HepG2 (cell line): Measurements from ENCODE around the gene PRKCZ. TPM values are rescaled to one million over a fixed set of nuclear protein-coding genes. Genes with fewer than 3 reads are reported as not detected.

Source experiments
- AGO1 ChIP-seq: fragments of 200-400 bp; formaldehyde crosslinking; IDR thresholded peaks from 2 replicates; pipeline ENCODE4 v1.6.1; 2017; ENCODE audit warnings: mild to moderate bottlenecking, low read depth, low read length, moderate library complexity; ENCODE audit not compliant: poor library complexity, severe bottlenecking
- CENPBD1 ChIP-seq: sonication (generic); formaldehyde crosslinking; IDR thresholded peaks from 2 replicates; pipeline ENCODE4 v1.8.0; 2022; ENCODE audit warnings: missing genetic modification reagents, low read depth, mild to moderate bottlenecking, borderline replicate concordance
- CTCF ChIP-seq: sonication (generic); formaldehyde crosslinking; IDR thresholded peaks from 2 replicates; pipeline ENCODE4 v1.5.0; 2020; ENCODE audit warnings: mild to moderate bottlenecking, missing genetic modification reagents, moderate library complexity
- E2F1 ChIP-seq: sonication (generic); formaldehyde crosslinking; IDR thresholded peaks from 2 replicates; pipeline ENCODE4 v1.5.0; 2020; ENCODE audit warnings: missing genetic modification reagents
- KAT2B ChIP-seq: fragments of 150-350 bp; IDR thresholded peaks from 2 replicates; pipeline ENCODE4 v1.6.1; 2014; ENCODE audit warnings: low read depth, low read length, borderline replicate concordance
- KLF15 ChIP-seq: sonication (generic); formaldehyde crosslinking; IDR thresholded peaks from 2 replicates; pipeline ENCODE4 v1.8.1; 2023; ENCODE audit warnings: borderline replicate concordance, mild to moderate bottlenecking, inconsistent platforms, missing genetic modification reagents, mixed read lengths
- MIER3 ChIP-seq: IDR thresholded peaks from 2 replicates; pipeline ENCODE4 v1.6.1; 2016; ENCODE audit warnings: missing compliant biosample characterization, borderline replicate concordance
- PAWR ChIP-seq: sonication (generic); formaldehyde crosslinking; IDR thresholded peaks from 2 replicates; pipeline ENCODE4 v1.4.0; 2020; ENCODE audit warnings: missing genetic modification reagents, mild to moderate bottlenecking, borderline replicate concordance
- PHF21A ChIP-seq: sonication (generic); formaldehyde crosslinking; IDR thresholded peaks from 2 replicates; pipeline ENCODE4 v1.5.0; 2020; ENCODE audit warnings: mild to moderate bottlenecking, missing genetic modification reagents
- RBFOX2 ChIP-seq: fragments of 200-400 bp; formaldehyde crosslinking; IDR thresholded peaks from 2 replicates; pipeline ENCODE4 v1.6.1; 2017; ENCODE audit warnings: low read depth, mild to moderate bottlenecking, low read length
- SAP130 ChIP-seq: IDR thresholded peaks from 2 replicates; pipeline ENCODE4 v1.6.1; 2016; ENCODE audit warnings: low read depth
- ZSCAN20 ChIP-seq: sonication (generic); formaldehyde crosslinking; IDR thresholded peaks from 2 replicates; pipeline ENCODE4 v1.4.0; 2020; ENCODE audit warnings: missing genetic modification reagents, mild to moderate bottlenecking, borderline replicate concordance
- polyA plus RNA-seq, 8 experiments: library from polyadenylated mRNA; depleted of rRNA in 3 of 8; stranded (reverse) in 7 of 8; unstranded in 1 of 8; fragments of >200 nt; fragmentation: Illumina TruSeq in 4 of 8; extraction: Trizol in 4 of 8; gene quantifications; 2 replicates each; pipeline versions ENCODE4 v1.2.1 to v1.2.3, GENCODE V29; 2011 to 2016; ENCODE audit warnings: low read depth in 4 of 8, missing spikeins in 1 of 8, mixed read lengths in 1 of 8; ENCODE audit not compliant: insufficient read depth in 1 of 8
- total RNA-seq, 5 experiments: library from RNA; depleted of rRNA; stranded (reverse); fragments of >200 nt; fragmentation: Illumina TruSeq; extraction: Trizol; gene quantifications; 2 replicates each; pipeline ENCODE4 v1.2.3, GENCODE V29; 2016; ENCODE audit warnings: low read depth in 1 of 5

PRKCZ gene
- total and polyA plus RNA-seq, 2 of the 13 experiments (the other 11 are each of a cell fraction or from before 2014, with no cell fraction given): 34.7 to 85.2 TPM

GRCh38 chr1:2214541-2215241 is 164.5 kb downstream of the PRKCZ start (continued):
- TF ChIP-seq E2F1 (CRISPR knock-in tag) (no peak), KLF15 (CRISPR knock-in tag) (no peak), PAWR (CRISPR knock-in tag) (no peak), CTCF (peak; percentile 30), ZSCAN20 (CRISPR knock-in tag) (no peak), KAT2B (no peak), SAP130 (CRISPR knock-in tag) (0 out of 2 replicates have a peak, but pooled peaks have one; percentile 32), CENPBD1 (CRISPR knock-in tag) (no peak), AGO1 (peak; percentile 75), RBFOX2 (peak; percentile 50; the same call in 1 of the 2 replicates), MIER3 (CRISPR knock-in tag) (no peak), PHF21A (CRISPR knock-in tag) (no peak)
